ENCODE results near the gene CAMSAP1.

DNA sequence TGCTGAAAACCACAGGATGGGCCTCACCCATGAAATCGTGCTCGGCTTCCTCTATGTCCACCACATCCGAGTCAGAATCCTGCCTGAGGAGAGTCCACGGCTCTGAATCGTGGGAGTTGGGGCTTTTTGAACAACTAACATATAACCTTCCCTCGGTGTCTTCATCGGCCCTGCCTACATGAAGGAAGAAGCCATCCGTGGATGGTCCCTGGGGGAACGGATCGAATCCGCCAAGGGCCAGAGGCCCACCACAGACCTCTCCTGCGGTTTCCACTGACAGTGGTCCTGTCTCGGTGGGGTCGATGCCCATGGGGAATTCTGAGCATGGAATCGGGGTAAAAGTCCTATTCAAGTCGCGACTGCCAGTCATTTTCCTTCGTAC lies 85.0 kb downstream of the CAMSAP1 start:
- TF ChIP-seq, protein P1, sequence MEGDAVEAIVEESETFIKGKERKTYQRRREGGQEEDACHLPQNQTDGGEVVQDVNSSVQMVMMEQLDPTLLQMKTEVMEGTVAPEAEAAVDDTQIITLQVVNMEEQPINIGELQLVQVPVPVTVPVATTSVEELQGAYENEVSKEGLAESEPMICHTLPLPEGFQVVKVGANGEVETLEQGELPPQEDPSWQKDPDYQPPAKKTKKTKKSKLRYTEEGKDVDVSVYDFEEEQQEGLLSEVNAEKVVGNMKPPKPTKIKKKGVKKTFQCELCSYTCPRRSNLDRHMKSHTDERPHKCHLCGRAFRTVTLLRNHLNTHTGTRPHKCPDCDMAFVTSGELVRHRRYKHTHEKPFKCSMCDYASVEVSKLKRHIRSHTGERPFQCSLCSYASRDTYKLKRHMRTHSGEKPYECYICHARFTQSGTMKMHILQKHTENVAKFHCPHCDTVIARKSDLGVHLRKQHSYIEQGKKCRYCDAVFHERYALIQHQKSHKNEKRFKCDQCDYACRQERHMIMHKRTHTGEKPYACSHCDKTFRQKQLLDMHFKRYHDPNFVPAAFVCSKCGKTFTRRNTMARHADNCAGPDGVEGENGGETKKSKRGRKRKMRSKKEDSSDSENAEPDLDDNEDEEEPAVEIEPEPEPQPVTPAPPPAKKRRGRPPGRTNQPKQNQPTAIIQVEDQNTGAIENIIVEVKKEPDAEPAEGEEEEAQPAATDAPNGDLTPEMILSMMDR (IDR thresholded peaks at IDR 0.05), result no peak
- no peak for TF ChIP-seq POLR2A (IDR thresholded peaks at IDR 0.05)

Measured in lower leg skin (tissue), 3 donors.